PC-3 (cell line): ENCODE measurements around the gene TNFAIP8L3. TPM values are rescaled to one million over a fixed set of nuclear protein-coding genes. Genes with fewer than 3 reads are reported as not detected.
"Not testable (repeated sequence)": the region's sequence is repeated elsewhere in the genome, so short reads cannot be mapped to it uniquely, and the experiment has no call there.

ENCODE experiments used
- ATAC-seq: fragments of 200-7000 bp; cut with Tn5 transposase; 2 replicates; pipeline ENCODE4 v1.9.1; 2020; ENCODE audit warnings: mild to moderate bottlenecking, moderate library complexity
- Bru-seq: library from RNA; stranded (reverse); fragments of 400-500 nt; gene quantifications from one replicate; lab custom pipeline; 2021; lab: Mats Ljungman, UMichigan
- BruChase-seq, 2 experiments: library from RNA; stranded (reverse); fragments of 400-500 nt; gene quantifications; one replicate each; lab custom pipeline; 2021; lab: Mats Ljungman, UMichigan
- BruUV-seq: library from RNA; stranded (reverse); fragments of 400-500 nt; replicated peaks from 2 replicates; lab custom pipeline; 2021; lab: Mats Ljungman, UMichigan
- CTCF ChIA-PET: fragments of 300-600 bp; sonication (Branson Sonifier 250); formaldehyde crosslinking; loops from one replicate; lab custom pipeline; 2022; ENCODE audit warnings: antibody characterized with exemption; lab: Charles Lee
- POLR2A ChIA-PET: fragments of 300-600 bp; sonication (Branson Sonifier 250); formaldehyde crosslinking; loops from one replicate; lab custom pipeline; 2022; ENCODE audit warnings: antibody characterized with exemption; ENCODE audit not compliant: unreplicated experiment; lab: Charles Lee
- DNase-seq: peaks from one replicate; pipeline ENCODE4 v3.0.0-alpha.2; 2015
- H2AFZ ChIP-seq: fragments of 300-600 bp; sonication (generic); 2 replicates; pipeline ENCODE4 v1.6.0; 2016; ENCODE audit warnings: antibody characterized with exemption, low read length
- H3F3A ChIP-seq: fragments of 300-600 bp; sonication (generic); one replicate; pipeline ENCODE4 v1.6.0; 2017; ENCODE audit warnings: antibody characterized with exemption, low read length, control low read depth, mild to moderate bottlenecking; ENCODE audit not compliant: unreplicated experiment
- H3K27ac ChIP-seq: fragments of 300-600 bp; sonication (generic); 2 replicates; pipeline ENCODE4 v1.5.1; 2016; ENCODE audit warnings: mild to moderate bottlenecking, low read length
- H3K27me3 ChIP-seq: fragments of 300-600 bp; sonication (generic); 2 replicates; pipeline ENCODE4 v1.6.1; 2016; ENCODE audit warnings: low read length, mixed read lengths
- H3K36me3 ChIP-seq: fragments of 300-600 bp; sonication (generic); 2 replicates; pipeline ENCODE4 v1.6.1; 2016; ENCODE audit warnings: low read depth, mixed run types, low read length, mixed read lengths
- H3K4me1 ChIP-seq: fragments of 300-600 bp; sonication (generic); 2 replicates; pipeline ENCODE4 v1.5.1; 2016; ENCODE audit warnings: low read length; ENCODE audit not compliant: insufficient read depth
- H3K4me2 ChIP-seq: fragments of 300-600 bp; sonication (generic); 2 replicates; pipeline ENCODE4 v1.6.0; 2016; ENCODE audit warnings: low read length
- H3K4me3 ChIP-seq: fragments of 300-600 bp; sonication (generic); 2 replicates; pipeline ENCODE4 v1.5.1; 2016; ENCODE audit warnings: mild to moderate bottlenecking, low read length, mixed read lengths
- H3K79me2 ChIP-seq: fragments of 300-600 bp; sonication (generic); 2 replicates; pipeline ENCODE4 v1.6.1; 2017; ENCODE audit warnings: low read length, mixed read lengths
- H3K9ac ChIP-seq: fragments of 300-600 bp; sonication (generic); 2 replicates; pipeline ENCODE4 v1.6.0; 2016; ENCODE audit warnings: mild to moderate bottlenecking, low read length
- H3K9me2 ChIP-seq: fragments of 300-600 bp; sonication (generic); replicated peaks from 2 replicates; pipeline ENCODE4 v1.6.1; 2016; ENCODE audit warnings: mixed run types, low read length, mixed read lengths
- H3K9me3 ChIP-seq: fragments of 300-600 bp; sonication (generic); 2 replicates; pipeline ENCODE4 v1.6.1; 2016; ENCODE audit warnings: low read length, mixed read lengths
- H4K20me1 ChIP-seq: fragments of 300-600 bp; sonication (generic); 2 replicates; pipeline ENCODE4 v1.6.1; 2016; ENCODE audit warnings: low read length, mixed read lengths
- EZH2 ChIP-seq: fragments of 300-600 bp; sonication (generic); IDR thresholded peaks from one replicate; pipeline ENCODE4 v1.6.1; 2017; ENCODE audit warnings: antibody characterized with exemption, mild to moderate bottlenecking, low read length; ENCODE audit not compliant: unreplicated experiment
- EZH2phosphoT487 ChIP-seq: fragments of 300-600 bp; sonication (generic); IDR thresholded peaks from 2 replicates; pipeline ENCODE4 v1.6.1; 2018; ENCODE audit warnings: mild to moderate bottlenecking, antibody characterized with exemption, low read length, borderline replicate concordance
- intact Hi-C: fragments of 100-400 bp; cut with micrococcal nuclease; formaldehyde crosslinking; loops from 2 replicates; pipeline ENCODE4 v1.9.0; 2023
- long read RNA-seq: library from polyadenylated mRNA; unstranded; transcript quantifications from one replicate; pipeline ENCODE4 v2.0.0, GENCODE V29; 2021; ENCODE audit not compliant: unreplicated experiment
- total RNA-seq: library from RNA; depleted of rRNA; stranded (reverse); fragments of >200 nt; gene quantifications from 2 replicates; pipeline ENCODE4 v1.2.3, GENCODE V29; 2014; rRNA removed
- TF ChIP-seq, protein P1 (sequence below): fragments of 300-600 bp; sonication (generic); conservative IDR thresholded peaks from 2 replicates; pipeline ENCODE4 v1.5.1; 2017; ENCODE audit warnings: antibody characterized with exemption, low read depth, mild to moderate bottlenecking, low read length

Gene TNFAIP8L3
- total RNA-seq, result not detected in 2 replicates
- percentile 4 among the genes with signal in this experiment for Bru-seq, nascent RNA
- percentile 1 among the genes with signal in this experiment for BruChase-seq, experiment 1, labeled RNA remaining after a 6-hour chase
- BruChase-seq, experiment 2, labeled RNA remaining after a 2-hour chase, result percentile 2 among the genes with signal in this experiment
- long read RNA-seq, result 0 reads

DNA sequence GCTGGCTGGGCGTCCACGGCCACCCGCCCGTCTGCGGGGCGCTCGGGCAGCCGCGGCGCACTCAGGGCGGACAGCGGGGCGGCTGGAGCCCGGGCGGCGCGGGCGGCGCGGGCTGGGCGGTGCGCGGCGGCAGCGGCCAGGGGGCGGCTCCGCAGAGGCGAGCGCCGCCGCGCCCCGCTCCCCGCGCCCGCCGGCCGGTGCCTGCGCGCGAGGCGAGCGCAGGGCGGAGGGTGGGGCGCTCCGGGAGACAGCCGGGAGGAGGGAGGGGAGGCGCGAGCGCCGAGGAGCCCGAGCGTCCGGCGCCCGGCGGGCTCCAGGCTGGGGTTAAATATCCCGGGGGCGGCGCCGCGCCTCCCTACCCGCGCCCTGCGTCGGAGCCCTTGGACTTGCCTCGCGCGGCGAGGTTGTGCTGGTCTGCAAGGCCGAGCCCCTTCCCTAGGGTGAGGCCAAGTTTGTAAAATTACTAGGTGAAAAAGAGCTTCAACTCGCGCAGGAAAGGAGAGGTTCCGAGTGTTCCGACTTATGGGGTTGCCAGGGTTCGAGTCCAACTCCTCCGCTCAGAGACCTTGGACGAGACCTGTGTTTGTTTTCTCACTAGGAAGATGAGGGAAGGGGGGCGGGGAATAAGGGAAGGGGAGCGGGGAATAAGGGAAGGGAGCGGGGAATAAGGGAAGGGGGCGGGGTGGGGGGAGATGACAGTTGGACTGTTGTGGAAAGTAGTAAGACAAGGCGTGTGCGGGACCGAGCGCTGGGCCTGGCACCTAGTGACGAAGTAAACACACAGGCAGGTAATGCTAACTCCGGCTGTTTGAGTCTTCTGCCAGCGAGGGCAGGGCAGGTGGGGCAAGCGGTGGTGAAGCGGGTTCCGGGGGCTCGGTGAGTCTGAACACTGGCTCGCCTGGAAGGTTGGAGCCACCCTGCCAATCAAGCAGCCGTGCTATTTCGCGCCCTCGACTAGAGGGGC, at the start of gene TNFAIP8L3:
Gene TNFAIP8L3, minus strand, starts transcription at position 301 of the 964 bp plus-strand sequence. CDS start 311 bp downstream, outside the sequence.
- H3K9me3 ChIP-seq, result no peaks in the 10 kb centered on the region
- no peak within 1 kb of the TSS for H3K27ac ChIP-seq
- ChIA-PET POLR2A (no interaction called here), CTCF (no interaction called here)
- H2AFZ ChIP-seq, result peak within 1 kb of the TSS; percentile 64; the same call in 1 of the 2 replicates
- no peaks in the 10 kb centered on the region for H3F3A ChIP-seq
- peak within 1 kb of the TSS; percentile 54 for H3K4me3 ChIP-seq
- no peaks in the 10 kb centered on the region for H3K9me2 ChIP-seq
- no TSS peak for BruUV-seq
- H3K27me3 ChIP-seq, result peaks cover 25% of the 10 kb centered on the region
- DNase-seq (no peak), ATAC-seq (peak; percentile 63)
- H3K4me1 ChIP-seq, result peaks cover 3% of the 10 kb centered on the region; the same call in 1 of the 2 replicates
- H3K79me2 ChIP-seq, result no peaks in the 10 kb centered on the region
- H3K36me3 ChIP-seq, result no peaks in the 10 kb centered on the region
- intact Hi-C loops, result no loop called here
- H4K20me1 ChIP-seq, result no peaks in the 10 kb centered on the region
- peak within 1 kb of the TSS; percentile 79 for H3K4me2 ChIP-seq
- TF ChIP-seq, protein P1, sequence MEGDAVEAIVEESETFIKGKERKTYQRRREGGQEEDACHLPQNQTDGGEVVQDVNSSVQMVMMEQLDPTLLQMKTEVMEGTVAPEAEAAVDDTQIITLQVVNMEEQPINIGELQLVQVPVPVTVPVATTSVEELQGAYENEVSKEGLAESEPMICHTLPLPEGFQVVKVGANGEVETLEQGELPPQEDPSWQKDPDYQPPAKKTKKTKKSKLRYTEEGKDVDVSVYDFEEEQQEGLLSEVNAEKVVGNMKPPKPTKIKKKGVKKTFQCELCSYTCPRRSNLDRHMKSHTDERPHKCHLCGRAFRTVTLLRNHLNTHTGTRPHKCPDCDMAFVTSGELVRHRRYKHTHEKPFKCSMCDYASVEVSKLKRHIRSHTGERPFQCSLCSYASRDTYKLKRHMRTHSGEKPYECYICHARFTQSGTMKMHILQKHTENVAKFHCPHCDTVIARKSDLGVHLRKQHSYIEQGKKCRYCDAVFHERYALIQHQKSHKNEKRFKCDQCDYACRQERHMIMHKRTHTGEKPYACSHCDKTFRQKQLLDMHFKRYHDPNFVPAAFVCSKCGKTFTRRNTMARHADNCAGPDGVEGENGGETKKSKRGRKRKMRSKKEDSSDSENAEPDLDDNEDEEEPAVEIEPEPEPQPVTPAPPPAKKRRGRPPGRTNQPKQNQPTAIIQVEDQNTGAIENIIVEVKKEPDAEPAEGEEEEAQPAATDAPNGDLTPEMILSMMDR, result no peak
- no peak for TF ChIP-seq EZH2phosphoT487
- no peak for TF ChIP-seq EZH2
- no peak within 1 kb of the TSS for H3K9ac ChIP-seq

DNA sequence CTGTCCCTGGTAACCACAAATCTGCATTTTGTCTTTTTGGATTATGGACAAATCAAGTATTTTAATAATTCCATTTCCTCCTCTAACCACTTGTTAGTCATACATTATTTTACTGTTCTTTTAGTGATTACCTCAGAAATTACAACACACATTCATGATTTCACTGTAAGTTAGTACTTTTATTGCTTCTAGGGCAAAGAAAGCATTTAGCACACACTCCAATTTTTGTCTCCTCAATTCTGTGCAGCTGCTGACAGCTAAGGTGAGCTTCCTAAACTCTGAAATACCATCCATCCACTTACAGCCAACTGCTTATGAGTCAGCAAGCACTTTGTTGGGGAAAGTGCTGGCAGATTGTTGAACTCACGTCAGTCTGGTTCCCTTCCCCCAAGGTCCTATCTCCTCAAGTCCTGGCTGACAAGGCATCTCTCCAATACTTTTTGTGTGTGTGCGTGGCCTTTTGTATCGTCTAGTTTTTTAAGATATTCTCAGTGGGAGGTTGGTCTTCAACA, 49.4 kb upstream of the TNFAIP8L3 start:
- ChIA-PET CTCF (no interaction called here), POLR2A (no interaction called here)
- Histone ChIP-seq H3F3A (no peaks in the 10 kb centered on the region), H3K9me3 (no peaks in the 10 kb centered on the region), H3K9ac (no peak overlapping the region), H2AFZ (no peak overlapping the region), H3K27ac (no peak overlapping the region), H3K4me1 (peaks cover 4% of the 10 kb centered on the region; the same call in 1 of the 2 replicates), H3K27me3 (no peaks in the 10 kb centered on the region), H3K79me2 (no peaks in the 10 kb centered on the region), H3K36me3 (no peaks in the 10 kb centered on the region), H3K4me2 (no peak overlapping the region), H3K9me2 (no peaks in the 10 kb centered on the region), H4K20me1 (no peaks in the 10 kb centered on the region), H3K4me3 (no peak overlapping the region)
- peak; percentile 33; the same call in 1 of the 2 replicates for ATAC-seq
- intact Hi-C loops, result no loop called here
- DNase-seq, result peak; percentile 63
- TF ChIP-seq EZH2, result no peak
- TF ChIP-seq, protein P1, result no peak
- TF ChIP-seq EZH2phosphoT487, result no peak
- BruUV-seq, result no TSS peak

DNA sequence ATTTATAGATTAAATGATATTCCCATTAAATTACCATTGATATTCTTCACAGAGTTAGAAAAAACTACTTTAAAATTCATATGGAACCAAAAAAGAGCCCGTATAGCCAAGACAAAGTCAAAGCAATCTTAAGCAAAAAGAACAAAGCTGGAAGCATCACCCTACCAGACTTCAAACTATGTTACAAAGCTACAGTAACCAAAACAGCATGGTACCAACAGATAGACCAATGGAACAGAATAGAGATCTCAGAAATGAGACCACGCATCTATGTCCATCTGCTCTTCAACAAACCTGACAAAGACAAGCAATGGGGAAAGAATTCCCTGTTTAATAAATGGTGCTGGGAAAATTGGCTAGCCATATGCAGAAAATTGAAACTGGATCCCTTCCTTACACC, 45.6 kb upstream of the TNFAIP8L3 start:
- H3K9me2 ChIP-seq, H3K27ac ChIP-seq, H4K20me1 ChIP-seq, H3K9ac ChIP-seq, H3K4me3 ChIP-seq, H3K4me2 ChIP-seq, H3K4me1 ChIP-seq, H3K36me3 ChIP-seq, BruUV-seq, H2AFZ ChIP-seq, ATAC-seq, intact Hi-C loops, H3K9me3 ChIP-seq, POLR2A ChIA-PET, CTCF ChIA-PET, H3K27me3 ChIP-seq, DNase-seq, H3F3A ChIP-seq, H3K79me2 ChIP-seq: not testable (repeated sequence)
